Mesothelial cell of epicardium (in vitro differentiated cells): ENCODE results near the gene TMEM179B. TPM values are rescaled to one million over a fixed set of nuclear protein-coding genes. Genes with fewer than 3 reads are reported as not detected.
"Not testable (repeated sequence)": the region's sequence is repeated elsewhere in the genome, so short reads cannot be mapped to it uniquely, and the experiment has no call there.

ENCODE experiments used
- DNase-seq, 2 experiments: peaks; one replicate each; pipeline ENCODE4 v3.0.0; 2021; ENCODE audit warnings: low spot score in 2 of 2; ENCODE audit not compliant: unreplicated experiment in 2 of 2
- H3K27ac Mint-ChIP-seq: 2 replicates; pipeline ENCODE4 v1.8.0; 2021; ENCODE audit warnings: mixed read lengths
- H3K27me3 Mint-ChIP-seq: 2 replicates; pipeline ENCODE4 v1.8.0; 2021; ENCODE audit warnings: low read depth, mixed read lengths
- H3K36me3 Mint-ChIP-seq: 2 replicates; pipeline ENCODE4 v1.8.0; 2021; ENCODE audit warnings: mixed read lengths
- H3K4me1 Mint-ChIP-seq: 2 replicates; pipeline ENCODE4 v1.8.0; 2021; ENCODE audit warnings: mixed read lengths
- H3K4me3 Mint-ChIP-seq: 2 replicates; pipeline ENCODE4 v1.8.0; 2021; ENCODE audit warnings: mild to moderate bottlenecking, moderate library complexity, mixed read lengths
- H3K9me3 Mint-ChIP-seq: 2 replicates; pipeline ENCODE4 v1.8.0; 2021; ENCODE audit warnings: mixed read lengths
- total RNA-seq: library from RNA; stranded (reverse); gene quantifications from 3 replicates; pipeline ENCODE4 v1.2.1, GENCODE V29; 2021
- TF ChIP-seq, protein P1 (sequence below): fragments of 200-600 bp; sonication (generic); IDR thresholded peaks from one replicate; pipeline ENCODE4 v1.5.0; 2021; ENCODE audit warnings: antibody characterized with exemption; ENCODE audit not compliant: unreplicated experiment

Gene TMEM179B
- total RNA-seq, 1 donor from 2014 or later = 33.9 TPM

DNA sequence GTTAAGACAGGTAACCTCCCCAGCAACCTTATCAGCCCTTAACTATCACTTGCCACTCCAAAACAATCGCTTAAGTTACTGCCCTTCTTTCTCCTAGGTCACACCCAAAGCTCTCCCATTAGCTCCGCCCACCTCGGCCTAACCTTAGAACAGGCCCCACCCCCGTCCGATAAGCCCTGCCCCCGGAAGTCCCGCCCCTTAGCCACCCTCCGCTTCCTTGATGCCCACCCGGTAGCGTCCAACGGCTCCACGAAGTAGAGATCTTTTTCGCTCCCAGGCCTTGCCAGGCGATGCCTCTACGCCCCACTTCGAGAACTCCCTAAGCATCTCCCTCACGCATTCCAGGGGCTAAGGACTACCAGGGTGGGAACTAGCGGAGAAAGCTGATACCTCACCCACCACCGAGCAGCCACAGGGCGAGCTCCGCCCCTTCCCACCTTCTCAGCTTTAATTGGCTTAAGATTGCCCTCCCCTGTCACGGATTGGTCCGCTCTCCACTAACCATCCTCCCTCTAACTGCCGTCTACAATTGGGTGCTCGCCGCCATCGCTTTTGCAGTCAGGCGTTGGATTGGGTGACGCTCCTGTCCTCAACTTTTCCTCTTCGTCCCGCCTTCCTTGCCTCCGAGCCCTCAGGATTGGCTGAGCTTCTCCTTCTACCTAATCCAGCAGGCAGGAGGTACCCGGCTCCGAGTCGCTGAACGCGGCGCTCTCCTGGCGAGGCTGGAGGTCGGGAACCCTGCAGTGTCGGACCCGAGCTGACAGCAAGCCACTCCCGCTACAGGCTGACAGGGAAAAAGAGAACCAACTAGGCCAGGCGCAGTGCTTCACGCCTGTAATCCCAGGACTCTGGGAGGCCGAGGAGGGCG is 33.2 kb upstream of the TMEM179B start, which contains the start of gene ZBTB3:
ZBTB3 (minus strand) TSS at position 425 of the 868 bp plus-strand sequence. CDS start 496 bp downstream, outside the sequence.
- TF ChIP-seq, protein P1, sequence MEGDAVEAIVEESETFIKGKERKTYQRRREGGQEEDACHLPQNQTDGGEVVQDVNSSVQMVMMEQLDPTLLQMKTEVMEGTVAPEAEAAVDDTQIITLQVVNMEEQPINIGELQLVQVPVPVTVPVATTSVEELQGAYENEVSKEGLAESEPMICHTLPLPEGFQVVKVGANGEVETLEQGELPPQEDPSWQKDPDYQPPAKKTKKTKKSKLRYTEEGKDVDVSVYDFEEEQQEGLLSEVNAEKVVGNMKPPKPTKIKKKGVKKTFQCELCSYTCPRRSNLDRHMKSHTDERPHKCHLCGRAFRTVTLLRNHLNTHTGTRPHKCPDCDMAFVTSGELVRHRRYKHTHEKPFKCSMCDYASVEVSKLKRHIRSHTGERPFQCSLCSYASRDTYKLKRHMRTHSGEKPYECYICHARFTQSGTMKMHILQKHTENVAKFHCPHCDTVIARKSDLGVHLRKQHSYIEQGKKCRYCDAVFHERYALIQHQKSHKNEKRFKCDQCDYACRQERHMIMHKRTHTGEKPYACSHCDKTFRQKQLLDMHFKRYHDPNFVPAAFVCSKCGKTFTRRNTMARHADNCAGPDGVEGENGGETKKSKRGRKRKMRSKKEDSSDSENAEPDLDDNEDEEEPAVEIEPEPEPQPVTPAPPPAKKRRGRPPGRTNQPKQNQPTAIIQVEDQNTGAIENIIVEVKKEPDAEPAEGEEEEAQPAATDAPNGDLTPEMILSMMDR = no peak
- H3K27me3 Mint-ChIP-seq = no peaks in the 10 kb centered on the region
- peaks cover 13% of the 10 kb centered on the region for H3K4me1 Mint-ChIP-seq
- H3K36me3 Mint-ChIP-seq = peaks cover 7% of the 10 kb centered on the region
- peak within 1 kb of the TSS; percentile 97 for H3K4me3 Mint-ChIP-seq
- peak within 1 kb of the TSS; percentile 97 for H3K27ac Mint-ChIP-seq
- H3K9me3 Mint-ChIP-seq = no peaks in the 10 kb centered on the region
- DNase-seq = peak; percentile 92 to 93

DNA sequence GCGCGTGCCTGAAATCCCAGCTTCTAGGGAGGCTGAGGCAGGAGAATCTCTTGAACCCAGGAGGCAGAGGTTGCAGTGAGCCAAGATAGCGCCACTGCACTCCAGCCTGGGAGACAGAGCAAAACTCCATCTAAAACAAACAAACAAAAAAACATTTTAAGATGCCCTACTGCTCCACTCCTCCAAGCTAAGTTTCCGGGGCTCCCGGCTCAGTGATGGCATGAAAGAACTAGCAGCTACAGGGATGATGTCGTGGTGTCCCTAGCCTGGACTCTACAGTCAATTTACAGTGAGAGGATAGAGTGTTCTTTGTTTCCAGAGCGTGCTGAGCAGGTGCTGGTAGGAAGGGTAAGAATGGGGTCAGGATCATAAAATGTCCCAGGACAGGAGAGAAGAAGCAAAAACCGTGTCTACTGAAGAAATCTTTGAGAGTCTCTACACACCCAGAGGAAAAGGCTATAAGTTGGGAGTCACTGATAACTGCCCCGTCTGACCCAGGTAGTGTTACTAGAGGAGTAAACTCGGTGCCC is 32.1 kb upstream of the TMEM179B start:
- peak overlapping the region; percentile 48 for H3K27ac Mint-ChIP-seq
- H3K9me3 Mint-ChIP-seq = no peaks in the 10 kb centered on the region
- peak overlapping the region; percentile 97 for H3K4me3 Mint-ChIP-seq
- no peak for DNase-seq
- peaks cover 5% of the 10 kb centered on the region for H3K36me3 Mint-ChIP-seq
- TF ChIP-seq, protein P1 = no peak
- H3K4me1 Mint-ChIP-seq = peaks cover 10% of the 10 kb centered on the region
- no peaks in the 10 kb centered on the region for H3K27me3 Mint-ChIP-seq

DNA sequence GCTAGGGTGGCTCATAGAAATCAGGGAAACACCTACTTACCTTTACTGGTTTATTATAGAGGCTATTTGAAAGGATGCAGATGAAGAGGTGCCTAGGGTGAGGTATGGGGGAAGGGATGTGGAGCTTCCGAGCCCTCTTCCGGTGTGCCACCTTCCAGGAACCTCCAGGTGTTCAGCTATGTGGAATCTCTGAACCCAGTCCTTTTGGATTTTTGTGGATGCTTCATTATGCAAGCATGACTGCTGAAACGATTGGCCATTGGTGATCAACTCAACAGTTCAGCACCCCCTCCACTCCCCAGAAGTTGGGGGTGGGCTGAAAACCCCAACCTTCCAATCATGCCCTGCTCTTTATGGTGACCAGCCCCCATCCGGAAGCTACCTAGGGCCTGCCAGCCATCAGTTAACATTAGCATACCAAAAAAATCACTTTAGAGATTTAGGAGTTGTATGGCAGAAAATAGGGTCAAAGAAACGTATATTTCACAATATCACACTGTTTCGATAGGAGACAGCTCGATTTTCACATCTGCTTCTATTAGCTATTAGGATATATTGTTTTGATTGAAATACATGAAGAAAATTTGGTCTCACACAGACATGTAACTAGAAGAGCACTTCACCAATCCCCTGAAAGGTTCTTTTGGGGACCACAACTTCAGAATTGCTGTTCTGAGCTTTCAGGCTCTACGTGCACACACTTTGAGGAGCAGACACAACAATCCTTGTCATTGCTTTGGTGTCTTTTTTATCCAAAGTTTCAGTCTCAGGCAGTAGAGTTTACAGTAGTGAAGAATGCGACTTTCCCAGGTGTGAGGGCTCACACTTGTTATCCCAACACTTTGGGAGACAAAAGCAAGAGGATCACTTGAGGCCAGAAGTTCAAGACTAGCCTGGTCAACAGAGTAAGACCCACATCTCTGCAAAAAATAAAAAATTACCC is 29.1 kb upstream of the TMEM179B start:
- no peak overlapping the region for H3K27ac Mint-ChIP-seq
- no peak for DNase-seq

DNA sequence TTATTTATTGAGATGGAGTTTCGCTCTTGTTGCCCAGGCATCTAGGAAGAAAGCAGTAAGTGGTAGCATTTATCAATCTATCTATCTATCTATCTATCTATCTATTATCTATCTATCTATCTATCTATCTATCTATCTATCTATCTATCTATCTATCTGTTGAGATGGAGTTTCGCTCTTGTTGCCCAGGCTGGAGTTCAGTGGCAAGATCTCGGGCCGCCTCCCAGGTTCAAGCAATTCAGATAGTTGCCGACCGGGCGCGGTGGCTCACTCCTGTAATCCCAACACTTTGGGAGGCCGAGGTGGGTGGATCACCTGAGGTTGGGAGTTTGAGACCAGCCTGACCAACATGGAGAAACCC is 26.4 kb upstream of the TMEM179B start:
- Mint-ChIP-seq H3K4me3 (peak overlapping the region; percentile 97), H3K36me3 (peaks cover 10% of the 10 kb centered on the region), H3K27ac (peak overlapping the region; percentile 30), H3K4me1 (peaks cover 14% of the 10 kb centered on the region)
- not testable (repeated sequence) for H3K9me3 Mint-ChIP-seq, H3K27me3 Mint-ChIP-seq, DNase-seq

More for the DNA sequence above, 29.1 kb upstream of the TMEM179B start:
- H3K36me3 Mint-ChIP-seq = peaks cover 3% of the 10 kb centered on the region
- no peaks in the 10 kb centered on the region for H3K27me3 Mint-ChIP-seq
- H3K4me1 Mint-ChIP-seq = peaks cover 23% of the 10 kb centered on the region
- TF ChIP-seq, protein P1 = no peak
- H3K4me3 Mint-ChIP-seq = no peak overlapping the region
- H3K9me3 Mint-ChIP-seq = no peaks in the 10 kb centered on the region

DNA sequence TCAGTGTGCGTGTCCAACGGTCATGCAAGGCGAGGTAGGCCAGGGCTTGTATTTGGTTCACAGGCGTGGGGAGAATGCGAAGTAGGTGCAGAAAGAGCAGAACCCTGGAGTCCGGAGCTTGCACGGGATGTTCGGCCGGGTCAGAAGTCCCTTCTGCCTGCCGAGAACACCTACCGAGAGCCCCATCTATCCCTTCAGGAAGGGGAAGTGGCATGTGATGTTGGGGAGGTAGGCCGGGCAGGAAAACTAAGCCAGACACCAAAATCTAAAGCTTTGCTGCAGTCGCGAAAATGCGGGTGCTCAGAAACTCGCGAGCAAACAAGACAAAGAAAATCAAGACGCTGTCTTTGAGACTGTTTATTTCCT is 16.4 kb upstream of the TMEM179B start:
- peaks cover 14% of the 10 kb centered on the region for H3K36me3 Mint-ChIP-seq
- TF ChIP-seq, protein P1 = no peak
- peak overlapping the region; percentile 80 for H3K4me3 Mint-ChIP-seq
- H3K4me1 Mint-ChIP-seq = peaks cover 18% of the 10 kb centered on the region
- peak overlapping the region; percentile 98 for H3K27ac Mint-ChIP-seq
- DNase-seq = peak in 1 of 2 experiments; percentile 46
- H3K9me3 Mint-ChIP-seq = no peaks in the 10 kb centered on the region
- no peaks in the 10 kb centered on the region for H3K27me3 Mint-ChIP-seq
